NK-92 treated with Interleukin-12 subunit alpha and Interleukin-12 subunit beta, amount 100 ng/mL, for 24 hours (cell line): ENCODE measurements around the gene ECSCR.
A peak's percentile ranks its signal among the peaks of the same experiment; 100 is the strongest.
"Not testable (repeated sequence)": the region's sequence is repeated elsewhere in the genome, so short reads cannot be mapped to it uniquely, and the experiment has no call there.

Experiments used
- DNase-seq: peaks from one replicate; lab custom pipeline; 2025; lab: John Stamatoyannopoulos, UW

The ECSCR gene, protein sequence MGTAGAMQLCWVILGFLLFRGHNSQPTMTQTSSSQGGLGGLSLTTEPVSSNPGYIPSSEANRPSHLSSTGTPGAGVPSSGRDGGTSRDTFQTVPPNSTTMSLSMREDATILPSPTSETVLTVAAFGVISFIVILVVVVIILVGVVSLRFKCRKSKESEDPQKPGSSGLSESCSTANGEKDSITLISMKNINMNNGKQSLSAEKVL

DNA sequence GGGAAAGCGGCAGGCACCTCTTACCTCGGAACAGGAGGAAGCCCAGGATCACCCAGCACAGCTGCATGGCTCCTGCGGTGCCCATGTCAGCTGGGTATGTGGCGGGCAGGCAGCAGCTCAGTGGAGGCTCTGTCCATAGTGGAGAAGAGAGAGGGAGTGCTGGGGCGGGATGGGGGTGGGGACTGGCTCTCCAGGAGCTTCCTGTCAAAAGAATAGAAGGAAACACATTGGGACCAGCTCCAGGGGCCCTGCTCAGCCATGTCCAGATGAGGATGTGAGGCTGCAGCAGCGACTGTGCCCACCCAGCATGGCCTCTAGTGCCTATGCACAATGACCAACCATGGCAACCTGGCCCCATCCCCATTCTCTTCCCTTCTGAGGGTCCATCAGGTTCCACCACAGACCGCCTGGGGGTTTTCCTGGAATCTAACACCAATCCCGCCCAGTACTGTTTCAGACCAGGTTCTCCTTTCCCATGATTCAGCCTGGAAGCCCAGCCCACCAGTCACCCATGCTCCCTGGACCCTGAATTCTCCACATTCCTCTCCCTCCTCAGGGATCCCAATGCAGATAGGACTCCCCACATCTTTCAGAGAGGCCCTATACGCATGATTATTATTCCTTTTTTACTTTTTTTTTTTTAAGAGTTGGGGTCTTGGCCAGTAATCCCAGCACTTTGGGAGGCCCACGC lies at the start of gene ECSCR:
Gene ECSCR, minus strand, starts transcription at position 158 of the 691 bp plus-strand sequence. Its CDS starts 73 bp downstream, at position 85.
- DNase-seq: no peak

DNA sequence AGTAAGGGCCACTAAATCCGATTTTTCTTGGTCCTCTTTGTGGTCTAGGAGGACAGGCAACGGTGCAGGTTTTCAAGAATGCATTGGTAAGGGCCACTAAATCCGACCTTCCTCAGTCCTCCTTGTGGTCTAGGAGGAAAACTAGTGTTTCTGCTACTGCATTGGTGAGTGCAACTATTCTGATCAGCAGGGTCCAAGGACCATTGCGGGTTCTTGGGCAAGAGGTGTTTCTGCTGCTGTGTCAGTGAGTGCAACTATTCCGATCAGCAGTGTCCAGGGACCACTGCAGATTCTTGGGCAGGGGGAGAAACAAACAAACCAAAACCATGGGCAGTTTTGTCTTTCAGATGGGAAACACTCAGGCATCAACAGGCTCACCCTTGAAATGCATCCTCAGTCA lies 42.2 kb upstream of the ECSCR start:
- not testable (repeated sequence) for DNase-seq

DNA sequence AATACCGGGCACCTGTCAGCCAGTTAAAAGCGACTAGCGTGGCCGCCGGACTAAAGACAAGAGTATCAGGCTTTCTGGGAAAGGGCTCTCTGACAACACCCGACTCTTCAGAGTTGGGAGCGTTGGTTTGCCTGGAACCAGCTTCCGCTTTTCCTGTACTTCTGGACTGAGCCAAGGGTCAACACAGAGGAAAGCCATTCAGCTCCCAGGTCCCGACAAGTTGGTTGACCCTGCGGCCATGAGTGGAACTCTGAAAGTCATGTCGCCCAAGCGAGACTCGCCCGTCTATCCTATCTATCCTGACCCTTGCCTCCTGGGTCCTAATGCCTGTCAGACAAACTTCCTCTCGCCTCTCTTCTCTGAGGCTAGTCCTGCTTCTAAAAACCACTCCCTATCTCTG lies 41.3 kb upstream of the ECSCR start:
- not testable (repeated sequence) for DNase-seq

DNA sequence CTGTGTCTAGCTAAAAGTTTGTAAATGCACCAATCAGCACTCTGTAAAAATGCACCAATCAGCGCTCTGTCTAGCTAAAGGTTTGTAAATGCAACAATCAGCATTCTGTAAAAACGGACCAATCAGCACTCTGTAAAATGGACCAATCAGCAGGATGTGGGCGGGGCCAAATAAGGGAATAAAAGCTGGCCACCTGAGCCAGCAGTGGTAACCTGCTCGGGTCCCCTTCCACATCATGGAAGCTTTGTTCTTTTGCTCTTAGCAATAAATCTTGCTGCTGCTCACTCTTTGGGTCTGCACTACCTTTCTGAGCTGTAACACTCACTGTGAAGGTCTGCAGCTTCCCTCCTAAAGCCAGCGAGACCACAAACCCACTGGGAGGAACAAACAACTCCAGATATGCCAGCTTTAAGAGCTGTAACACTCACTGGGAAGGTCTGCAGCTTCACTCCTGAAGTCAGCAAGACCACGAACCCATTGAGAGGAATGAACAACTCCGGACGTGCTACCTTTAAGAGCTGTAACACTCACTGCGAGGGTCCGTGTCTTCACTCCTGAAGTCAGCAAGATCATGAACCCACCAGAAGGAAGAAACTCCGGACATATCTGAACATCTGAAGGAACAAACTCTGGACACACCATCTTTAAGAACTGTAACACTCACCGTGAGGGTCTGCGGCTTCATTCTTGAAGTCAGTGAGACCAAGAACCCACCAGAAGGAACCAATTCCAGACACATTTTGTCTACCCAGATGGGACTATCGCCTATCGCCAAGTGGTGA lies 40.7 kb upstream of the ECSCR start:
- DNase-seq: not testable (repeated sequence)

DNA sequence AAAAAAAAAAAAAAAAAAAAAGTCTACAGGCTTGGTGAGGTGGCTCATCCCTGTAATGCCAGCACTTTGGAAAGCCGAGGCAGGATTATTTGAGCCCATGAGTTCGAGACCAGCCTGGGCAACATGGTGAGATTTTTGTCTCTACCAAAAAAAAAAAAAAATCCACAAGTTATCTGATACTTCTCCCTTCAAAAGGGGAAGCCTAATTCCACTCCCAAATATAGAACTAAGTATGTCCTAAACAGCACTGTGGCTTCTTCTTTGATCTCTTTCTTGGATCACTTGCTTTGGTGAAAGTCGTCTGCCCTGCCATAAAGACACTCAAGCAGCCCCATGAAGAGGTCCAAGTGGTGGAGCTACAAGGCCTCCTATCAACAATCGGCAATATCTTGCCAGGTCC lies 38.8 kb upstream of the ECSCR start:
- no peak for DNase-seq

DNA sequence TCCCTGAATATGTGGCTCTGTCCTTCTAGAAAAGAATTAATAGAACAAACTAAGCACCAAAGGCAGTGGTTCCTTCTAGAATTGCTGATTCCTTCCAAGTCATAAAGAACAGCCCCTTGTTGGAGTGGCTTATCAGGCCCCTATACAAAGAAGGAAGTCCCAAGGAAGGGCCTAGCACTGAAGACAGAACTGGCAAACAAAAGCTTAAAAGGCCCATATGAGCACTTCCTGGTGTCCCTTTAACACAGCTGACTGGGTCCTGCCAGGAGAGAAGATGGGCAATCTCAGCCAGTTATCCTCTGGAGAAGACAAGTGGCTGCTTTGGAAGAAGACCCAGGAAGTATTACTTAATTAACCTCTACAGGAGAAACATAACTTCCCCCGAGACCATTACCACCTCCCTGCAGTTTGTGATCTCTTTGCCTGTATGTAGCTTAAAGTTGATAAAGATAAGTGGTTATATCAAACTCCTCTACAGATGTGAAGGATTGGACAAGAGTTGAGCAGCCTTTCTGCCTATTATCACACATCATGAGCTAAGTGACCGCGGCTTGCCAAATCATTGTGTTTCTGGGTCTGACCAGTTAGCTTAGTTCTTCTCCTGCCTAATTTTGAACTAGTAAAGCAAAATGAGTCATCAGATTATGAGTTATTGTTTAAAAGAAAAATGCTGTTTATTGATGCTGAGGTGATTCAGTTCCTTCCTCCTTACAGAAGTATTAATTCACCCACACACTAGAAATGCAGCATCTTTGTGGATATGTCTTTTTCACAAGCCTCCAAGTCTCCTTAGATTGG lies 33.3 kb upstream of the ECSCR start:
- peak; percentile 6 for DNase-seq

DNA sequence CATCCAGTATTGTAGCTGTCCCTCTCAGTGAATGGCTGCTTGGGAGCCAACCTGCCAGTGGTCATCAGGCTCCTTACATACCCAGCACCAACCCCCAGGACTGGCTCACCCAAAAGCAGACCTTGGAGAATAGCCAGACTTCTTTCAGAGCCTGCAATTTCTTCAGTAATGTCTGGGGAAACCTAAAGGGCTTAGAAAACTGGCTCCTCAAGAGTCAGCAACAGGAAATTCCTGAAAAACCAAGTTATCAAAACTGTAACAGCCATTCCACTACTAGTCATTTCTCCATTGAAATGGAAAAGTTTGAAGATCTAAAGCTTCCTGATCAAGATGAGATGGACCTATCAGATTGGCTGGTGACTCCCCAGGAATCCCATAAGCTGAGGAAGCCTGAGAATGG lies 32.3 kb upstream of the ECSCR start:
- DNase-seq: no peak

DNA sequence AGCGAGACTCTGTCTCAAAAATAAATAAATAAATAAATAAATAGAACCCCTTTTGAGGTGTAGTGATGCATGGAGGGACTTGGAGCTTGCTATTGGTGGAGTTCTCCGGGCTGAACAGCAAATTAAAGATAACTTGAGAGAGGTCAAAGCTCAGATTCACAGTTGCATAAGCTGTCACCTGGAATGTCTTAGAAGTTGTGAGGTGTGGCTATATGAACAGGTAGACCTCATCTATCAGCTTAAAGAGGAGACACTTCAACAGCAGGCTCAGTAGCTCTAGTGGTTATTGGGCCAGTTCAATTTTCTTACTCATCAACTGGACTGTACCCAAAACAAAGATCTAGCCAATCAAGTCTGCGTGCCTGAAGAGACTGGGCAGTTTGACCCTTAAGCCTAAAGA lies 31.7 kb upstream of the ECSCR start:
- no peak for DNase-seq

DNA sequence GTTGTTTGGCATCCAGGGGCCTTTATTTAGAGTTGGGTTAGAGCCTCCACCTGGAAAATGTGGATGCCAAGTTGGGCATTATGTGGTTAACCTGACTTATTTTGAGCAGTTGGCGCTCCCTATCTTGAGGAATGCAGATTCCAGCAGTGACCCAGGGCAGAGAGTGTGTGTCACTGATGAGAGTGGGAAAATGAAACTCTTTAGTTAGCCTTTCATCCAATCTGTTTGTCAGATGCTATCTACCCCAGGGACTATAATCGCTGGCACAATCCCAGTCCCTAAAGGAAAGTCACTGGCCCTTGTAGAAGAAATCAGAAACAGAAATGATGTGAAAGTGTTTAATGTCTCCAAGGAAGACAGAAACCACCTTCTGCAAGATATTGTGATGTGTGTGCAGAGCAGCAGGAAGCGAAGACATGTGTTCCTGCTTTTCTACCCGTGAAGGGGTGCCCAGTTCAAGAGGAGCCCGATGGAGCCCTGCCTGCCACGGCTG lies 30.2 kb upstream of the ECSCR start:
- no peak for DNase-seq

DNA sequence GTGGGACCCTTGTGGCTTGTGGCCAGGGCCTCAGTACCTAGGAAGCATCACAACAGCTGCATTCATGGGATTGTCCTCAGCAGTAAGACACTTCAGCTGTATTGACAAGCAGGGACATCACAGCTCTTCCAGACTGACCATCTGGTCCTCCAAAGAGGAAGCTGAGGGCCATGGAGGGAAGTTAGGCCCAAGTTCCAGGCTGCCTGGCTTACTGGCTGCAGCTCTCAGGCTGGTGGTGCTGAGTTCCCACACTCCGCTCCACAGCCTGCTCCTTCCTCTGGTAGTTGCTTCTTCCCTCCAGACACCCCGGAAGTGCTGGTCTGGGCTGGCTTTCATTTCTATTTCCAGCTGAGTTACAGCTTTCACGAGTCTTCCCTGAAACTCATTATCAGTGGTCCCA lies 25.7 kb upstream of the ECSCR start:
- no peak for DNase-seq

DNA sequence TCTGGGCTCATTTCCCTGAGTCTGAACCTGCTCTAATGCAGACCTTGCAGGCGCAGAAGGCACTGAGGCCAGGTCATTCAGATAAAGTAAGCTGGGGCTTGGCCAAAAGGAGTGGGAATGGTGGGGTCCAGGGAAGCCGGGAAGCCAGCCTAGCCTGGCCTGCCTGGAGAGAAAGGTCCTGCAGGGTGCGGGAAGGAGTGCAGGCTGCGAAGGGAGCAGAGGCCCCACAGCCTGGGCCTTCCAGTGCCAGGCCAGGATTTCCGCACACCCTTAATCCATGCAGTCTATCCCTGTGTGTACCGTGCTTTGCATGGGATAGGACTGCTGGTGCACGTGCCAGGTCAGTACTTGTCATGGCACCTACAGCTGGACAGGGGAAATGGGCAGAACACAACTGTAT lies 23.7 kb upstream of the ECSCR start:
- no peak for DNase-seq

DNA sequence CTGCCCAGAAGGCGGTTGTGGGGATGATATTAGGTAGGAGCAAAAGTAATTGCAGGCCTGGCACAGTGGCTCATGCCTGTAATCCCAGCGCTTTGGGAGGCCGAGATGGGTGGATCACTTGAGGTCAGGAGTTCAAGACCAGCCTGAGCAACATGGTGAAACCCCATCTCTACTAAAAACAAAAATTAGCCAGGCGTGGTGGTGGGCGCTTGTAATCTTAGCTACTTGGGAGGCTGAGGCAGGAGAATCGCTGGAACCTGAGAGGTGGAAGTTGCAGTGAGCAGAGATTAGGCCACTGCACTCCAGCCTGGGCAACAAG lies 20.3 kb upstream of the ECSCR start:
- DNase-seq: not testable (repeated sequence)

DNA sequence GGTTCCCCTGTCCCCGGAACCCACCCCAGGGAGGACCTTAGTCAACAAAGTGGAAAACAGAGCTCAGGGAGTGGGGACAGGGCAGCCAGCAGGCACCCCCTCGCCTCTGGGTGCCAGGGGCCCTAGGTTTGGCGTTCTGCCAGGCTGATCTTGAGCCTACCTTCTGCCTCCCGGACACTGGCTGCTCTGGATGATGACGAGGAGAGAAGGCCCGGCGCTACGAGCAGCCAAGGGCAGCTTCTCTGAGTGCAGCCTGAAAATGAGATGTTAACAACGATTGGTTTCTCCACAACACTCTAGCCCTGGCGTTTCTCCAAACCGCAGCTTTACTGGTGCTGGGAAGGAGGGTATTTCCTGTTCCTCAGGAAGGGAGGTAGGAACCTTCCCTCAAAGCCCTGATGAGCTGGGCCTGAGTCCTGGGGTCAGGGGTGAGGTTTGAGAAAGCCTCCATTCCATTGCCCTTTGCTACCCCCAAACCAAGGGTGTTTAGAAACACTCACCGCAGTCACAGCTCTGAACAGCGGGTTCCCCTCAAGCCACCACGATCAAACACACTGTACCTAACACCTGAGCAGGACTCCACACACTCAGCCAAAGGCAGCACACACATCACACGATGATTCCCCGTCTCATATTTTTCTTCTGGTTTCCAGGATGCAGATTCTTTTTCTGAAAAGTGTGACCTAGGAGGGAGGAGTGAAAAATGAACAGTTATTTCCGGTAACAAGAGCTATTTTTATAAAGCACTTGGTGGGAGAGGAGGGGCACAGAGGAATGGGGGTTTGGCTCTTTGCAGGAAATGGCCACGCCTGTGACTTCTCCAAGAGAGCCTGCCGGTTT lies 19.7 kb upstream of the ECSCR start, which contains the start of gene STING1:
Gene STING1, minus strand, starts transcription at position 709 of the 840 bp plus-strand sequence. CDS start 1,054 bp downstream, outside the sequence.
- DNase-seq: peak; percentile 59

DNA sequence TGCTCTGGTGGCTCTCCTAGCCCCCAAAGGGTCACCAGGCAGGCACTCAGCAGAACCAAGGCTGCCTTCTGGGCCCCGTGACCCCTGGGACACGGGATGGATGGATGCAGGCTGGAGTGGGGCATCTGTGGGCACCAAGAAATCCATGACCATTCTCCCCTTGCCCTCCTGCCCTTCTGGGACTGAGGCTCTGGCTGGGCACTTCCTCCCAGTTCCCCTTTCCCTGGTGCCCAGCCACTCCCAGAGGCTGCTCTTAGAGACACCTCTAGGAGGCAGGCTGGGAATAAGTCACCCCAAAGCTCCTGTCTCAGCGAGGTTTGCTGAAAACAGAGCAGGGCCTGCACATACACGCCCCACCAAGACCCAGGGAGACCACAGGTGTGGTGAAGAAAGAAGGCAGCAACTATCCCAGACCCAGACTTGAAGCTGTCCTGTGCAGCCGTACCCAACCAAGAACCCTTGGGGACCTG lies 19.1 kb upstream of the ECSCR start:
- no peak for DNase-seq

DNA sequence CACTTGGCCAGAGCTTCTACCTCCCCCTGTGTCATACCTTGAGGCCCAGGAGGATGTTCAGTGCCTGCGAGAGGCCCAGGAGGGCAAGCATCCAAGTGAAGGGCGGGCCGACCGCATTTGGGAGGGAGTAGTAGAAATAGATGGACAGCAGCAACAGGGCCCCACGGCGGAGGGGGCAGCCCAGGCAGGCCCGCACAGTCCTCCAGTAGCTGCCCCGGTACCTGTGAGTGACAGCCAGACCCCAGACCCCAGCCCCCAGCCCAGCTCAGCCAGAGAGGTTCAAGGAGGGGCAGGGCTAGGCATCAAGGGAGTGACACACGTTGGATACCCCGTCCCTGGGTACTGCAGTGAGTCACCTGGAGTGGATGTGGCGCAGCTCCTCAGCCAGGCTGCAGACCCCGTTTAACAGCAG lies 18.6 kb upstream of the ECSCR start:
- DNase-seq: no peak

DNA sequence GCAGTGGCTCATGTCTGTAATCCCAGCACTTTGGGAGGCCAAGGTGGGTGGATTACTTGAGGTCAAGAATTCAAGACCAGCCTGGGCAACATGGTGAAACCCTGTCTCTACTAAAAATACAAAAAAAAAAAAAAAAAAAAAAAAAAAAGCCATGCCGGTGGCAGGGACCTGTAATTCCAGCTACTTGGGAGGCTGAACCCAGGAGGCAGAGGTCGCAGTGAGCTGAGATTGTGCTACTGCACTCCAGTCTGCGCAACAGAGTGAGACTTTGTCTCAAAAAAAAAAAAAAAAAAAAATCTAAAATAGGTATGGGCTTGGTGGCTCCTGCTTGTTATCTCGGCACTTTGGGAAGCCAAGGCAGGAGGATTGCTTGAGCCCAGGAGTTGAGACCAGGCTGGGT lies 17.2 kb upstream of the ECSCR start:
- DNase-seq: not testable (repeated sequence)

DNA sequence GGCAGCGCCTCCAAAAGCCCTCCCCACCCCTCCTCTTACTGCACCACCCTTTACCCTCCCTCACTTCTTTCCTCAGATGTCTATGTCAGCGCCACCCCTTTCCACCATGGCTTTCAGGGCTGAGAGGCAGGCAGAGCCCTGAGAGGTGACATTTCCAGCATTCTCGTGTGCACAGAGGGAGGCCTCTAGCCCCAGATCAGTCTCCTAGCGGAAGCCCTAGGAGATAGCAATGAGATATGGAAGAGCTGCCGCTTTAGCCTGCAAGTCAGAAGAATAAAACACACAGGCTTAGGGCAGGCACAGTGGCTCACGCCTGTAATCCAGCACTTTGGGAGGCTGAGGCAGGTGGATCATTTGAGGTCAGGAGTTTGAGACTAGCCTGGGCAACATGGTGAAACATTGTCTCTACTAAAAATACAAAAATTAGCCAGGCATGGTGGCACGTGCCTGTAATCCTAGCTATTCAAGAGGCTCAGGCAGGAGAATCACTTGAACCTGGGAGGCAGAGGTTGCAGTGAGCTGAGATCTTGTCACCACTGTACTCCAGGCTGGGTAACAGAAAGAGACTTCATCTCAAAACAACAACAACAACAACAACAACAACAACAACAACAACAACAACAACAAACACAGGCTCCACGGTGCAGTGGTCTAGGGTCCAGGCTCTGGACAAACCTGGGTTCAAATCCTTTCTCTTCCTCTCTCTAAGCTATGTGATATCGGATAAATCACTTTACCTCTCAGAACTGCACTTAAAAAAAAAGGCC lies 16.3 kb upstream of the ECSCR start:
- DNase-seq: not testable (repeated sequence)

DNA sequence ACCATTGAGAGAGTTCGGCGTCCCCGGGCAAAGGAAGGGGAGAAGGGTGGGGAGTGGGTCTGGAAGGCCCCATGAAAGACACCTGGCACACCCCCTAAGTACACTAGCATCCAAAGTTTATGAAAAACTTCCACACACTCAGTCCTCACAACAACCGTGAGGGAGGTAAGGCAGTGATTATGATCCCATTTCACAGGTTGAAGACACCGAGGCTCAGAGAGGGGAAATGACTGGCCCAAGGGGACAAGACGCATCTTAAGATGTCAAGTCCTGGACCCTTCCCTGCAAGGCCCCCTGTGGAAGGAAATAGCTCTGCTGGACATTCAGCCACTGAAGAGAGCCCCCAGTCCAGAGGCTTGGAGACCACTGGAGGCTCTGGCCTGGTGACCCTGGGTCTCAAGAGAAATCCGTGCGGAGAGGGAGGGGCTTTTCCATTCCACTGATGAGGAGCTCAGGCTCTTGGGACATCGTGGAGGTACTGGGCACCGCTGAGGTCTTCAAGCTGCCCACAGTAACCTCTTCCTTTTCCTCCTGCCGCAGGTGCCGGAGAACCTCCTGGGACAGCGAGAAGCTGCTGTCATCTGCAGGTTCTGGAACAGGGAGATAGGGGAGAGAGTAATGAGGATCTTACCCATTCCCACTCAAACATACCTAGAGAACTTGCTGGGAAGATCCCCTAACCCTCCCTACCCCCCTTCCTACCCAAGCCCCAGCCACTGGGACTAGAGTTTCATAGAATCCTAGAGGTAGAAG lies 13.5 kb upstream of the ECSCR start:
- DNase-seq: no peak
